GM23338 (cell line): ENCODE measurements around the gene TP53.

Experiments used
- CREB1 ChIP-seq: fragments of 250-450 bp; sonication (Bioruptor Pico); IDR thresholded peaks from 2 replicates; pipeline ENCODE4 v1.5.0; 2020; ENCODE audit warnings: low read depth, mild to moderate bottlenecking, moderate library complexity
- EZH2 ChIP-seq: fragments of 200-600 bp; sonication (generic); IDR thresholded peaks from one replicate; pipeline ENCODE4 v1.8.0; 2017; ENCODE audit warnings: antibody characterized with exemption, mild to moderate bottlenecking, low read depth; ENCODE audit not compliant: unreplicated experiment
- EZH2phosphoT487 ChIP-seq: fragments of 200-600 bp; sonication (generic); IDR thresholded peaks from one replicate; pipeline ENCODE4 v1.8.1; 2018; ENCODE audit warnings: antibody characterized with exemption; ENCODE audit not compliant: unreplicated experiment
- JUNB ChIP-seq: IDR thresholded peaks from one replicate; pipeline ENCODE4 v1.6.1; 2016; ENCODE audit warnings: antibody characterized with exemption; ENCODE audit not compliant: unreplicated experiment
- NANOG ChIP-seq: IDR thresholded peaks from 2 replicates; pipeline ENCODE4 v1.6.1; 2016; ENCODE audit warnings: antibody characterized with exemption, borderline replicate concordance
- POLR2AphosphoS5 ChIP-seq: IDR thresholded peaks from 2 replicates; pipeline ENCODE4 v1.6.1; 2016; ENCODE audit warnings: antibody characterized with exemption, low read depth
- STAT1 ChIP-seq: IDR thresholded peaks from one replicate; pipeline ENCODE4 v1.6.1; 2016; ENCODE audit warnings: antibody characterized with exemption; ENCODE audit not compliant: unreplicated experiment
- ZNF114 ChIP-seq: fragments of 250-450 bp; sonication (Bioruptor Pico); IDR thresholded peaks from 2 replicates; pipeline ENCODE4 v1.5.0; 2020; ENCODE audit warnings: mild to moderate bottlenecking, moderate library complexity
- ZNF331 ChIP-seq: fragments of 250-450 bp; sonication (Bioruptor Pico); IDR thresholded peaks from 2 replicates; pipeline ENCODE4 v1.5.0; 2020; ENCODE audit warnings: low read depth, mild to moderate bottlenecking, moderate library complexity
- TF ChIP-seq, protein P1 (sequence below), 2 experiments: fragments of 200-600 bp in 1 of 2; sonication (generic) in 1 of 2; conservative IDR thresholded peaks; 2 replicates each; pipeline versions ENCODE4 v1.5.1 to v1.6.1; 2016 to 2017; ENCODE audit warnings: antibody characterized with exemption in 2 of 2, low read depth in 2 of 2, mild to moderate bottlenecking in 2 of 2, moderate library complexity in 1 of 2
- TF ChIP-seq, protein P2 (sequence below): IDR thresholded peaks from one replicate; pipeline ENCODE4 v1.6.1; 2018; ENCODE audit warnings: antibody characterized with exemption; ENCODE audit not compliant: unreplicated experiment

DNA sequence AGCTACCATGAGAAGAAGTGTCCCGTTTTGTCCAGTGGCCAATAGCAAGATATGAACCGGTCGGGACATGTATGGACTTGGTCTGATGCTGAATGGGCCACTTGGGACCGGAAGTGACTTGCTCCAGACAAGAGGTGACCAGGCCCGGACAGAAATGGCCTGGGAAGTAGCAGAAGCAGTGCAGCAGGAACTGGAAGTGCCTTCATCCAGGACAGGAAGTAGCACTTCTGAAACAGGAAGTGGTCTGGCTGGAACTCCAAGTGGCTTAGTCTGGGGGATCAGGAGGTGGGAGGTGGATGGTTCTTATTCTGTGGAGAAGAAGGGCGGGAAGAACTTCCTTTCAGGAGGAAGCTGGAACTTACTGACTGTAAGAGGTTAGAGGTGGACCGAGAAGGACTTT lies 23.0 kb upstream of the TP53 start:
- TF ChIP-seq, protein P1, sequence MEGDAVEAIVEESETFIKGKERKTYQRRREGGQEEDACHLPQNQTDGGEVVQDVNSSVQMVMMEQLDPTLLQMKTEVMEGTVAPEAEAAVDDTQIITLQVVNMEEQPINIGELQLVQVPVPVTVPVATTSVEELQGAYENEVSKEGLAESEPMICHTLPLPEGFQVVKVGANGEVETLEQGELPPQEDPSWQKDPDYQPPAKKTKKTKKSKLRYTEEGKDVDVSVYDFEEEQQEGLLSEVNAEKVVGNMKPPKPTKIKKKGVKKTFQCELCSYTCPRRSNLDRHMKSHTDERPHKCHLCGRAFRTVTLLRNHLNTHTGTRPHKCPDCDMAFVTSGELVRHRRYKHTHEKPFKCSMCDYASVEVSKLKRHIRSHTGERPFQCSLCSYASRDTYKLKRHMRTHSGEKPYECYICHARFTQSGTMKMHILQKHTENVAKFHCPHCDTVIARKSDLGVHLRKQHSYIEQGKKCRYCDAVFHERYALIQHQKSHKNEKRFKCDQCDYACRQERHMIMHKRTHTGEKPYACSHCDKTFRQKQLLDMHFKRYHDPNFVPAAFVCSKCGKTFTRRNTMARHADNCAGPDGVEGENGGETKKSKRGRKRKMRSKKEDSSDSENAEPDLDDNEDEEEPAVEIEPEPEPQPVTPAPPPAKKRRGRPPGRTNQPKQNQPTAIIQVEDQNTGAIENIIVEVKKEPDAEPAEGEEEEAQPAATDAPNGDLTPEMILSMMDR (conservative IDR thresholded peaks at IDR 0.05; ENCODE audit: low read depth in 2 of 2) = no peak
- TF ChIP-seq POLR2AphosphoS5 (no peak), EZH2phosphoT487 (no peak), CREB1 (CRISPR knock-in tag) (no peak), EZH2 (no peak), ZNF331 (CRISPR knock-in tag) (no peak), JUNB (no peak), NANOG (no peak), ZNF114 (CRISPR knock-in tag) (no peak), STAT1 (no peak)
- TF ChIP-seq, protein P2, sequence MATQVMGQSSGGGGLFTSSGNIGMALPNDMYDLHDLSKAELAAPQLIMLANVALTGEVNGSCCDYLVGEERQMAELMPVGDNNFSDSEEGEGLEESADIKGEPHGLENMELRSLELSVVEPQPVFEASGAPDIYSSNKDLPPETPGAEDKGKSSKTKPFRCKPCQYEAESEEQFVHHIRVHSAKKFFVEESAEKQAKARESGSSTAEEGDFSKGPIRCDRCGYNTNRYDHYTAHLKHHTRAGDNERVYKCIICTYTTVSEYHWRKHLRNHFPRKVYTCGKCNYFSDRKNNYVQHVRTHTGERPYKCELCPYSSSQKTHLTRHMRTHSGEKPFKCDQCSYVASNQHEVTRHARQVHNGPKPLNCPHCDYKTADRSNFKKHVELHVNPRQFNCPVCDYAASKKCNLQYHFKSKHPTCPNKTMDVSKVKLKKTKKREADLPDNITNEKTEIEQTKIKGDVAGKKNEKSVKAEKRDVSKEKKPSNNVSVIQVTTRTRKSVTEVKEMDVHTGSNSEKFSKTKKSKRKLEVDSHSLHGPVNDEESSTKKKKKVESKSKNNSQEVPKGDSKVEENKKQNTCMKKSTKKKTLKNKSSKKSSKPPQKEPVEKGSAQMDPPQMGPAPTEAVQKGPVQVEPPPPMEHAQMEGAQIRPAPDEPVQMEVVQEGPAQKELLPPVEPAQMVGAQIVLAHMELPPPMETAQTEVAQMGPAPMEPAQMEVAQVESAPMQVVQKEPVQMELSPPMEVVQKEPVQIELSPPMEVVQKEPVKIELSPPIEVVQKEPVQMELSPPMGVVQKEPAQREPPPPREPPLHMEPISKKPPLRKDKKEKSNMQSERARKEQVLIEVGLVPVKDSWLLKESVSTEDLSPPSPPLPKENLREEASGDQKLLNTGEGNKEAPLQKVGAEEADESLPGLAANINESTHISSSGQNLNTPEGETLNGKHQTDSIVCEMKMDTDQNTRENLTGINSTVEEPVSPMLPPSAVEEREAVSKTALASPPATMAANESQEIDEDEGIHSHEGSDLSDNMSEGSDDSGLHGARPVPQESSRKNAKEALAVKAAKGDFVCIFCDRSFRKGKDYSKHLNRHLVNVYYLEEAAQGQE = no peak
